HG03432 (cell line): ENCODE results near the gene KRTAP5-10.
"Not testable (repeated sequence)": the region's sequence is repeated elsewhere in the genome, so short reads cannot be mapped to it uniquely, and the experiment has no call there.

Experiments used
- ATAC-seq: cut with Tn5 transposase; IDR thresholded peaks from one replicate; pipeline ENCODE4 v1.9.1; 2021; ENCODE audit warnings: mild to moderate bottlenecking, moderate library complexity; ENCODE audit not compliant: unreplicated experiment

Gene KRTAP5-10

GRCh38 chr11:71542382-71542781 lies 23.0 kb upstream of the KRTAP5-10 start:
- ATAC-seq = no peak

GRCh38 chr11:71542879-71543777 lies 22.2 kb upstream of the KRTAP5-10 start:
- ATAC-seq = no peak

GRCh38 chr11:71543866-71544265 lies 21.5 kb upstream of the KRTAP5-10 start:
- no peak for ATAC-seq

- no peak for ATAC-seq
Observed at GRCh38 chr11:71544525-71545214, 20.7 kb upstream of the KRTAP5-10 start.

- ATAC-seq = no peak
Observed at GRCh38 chr11:71545405-71545966, 19.9 kb upstream of the KRTAP5-10 start.

- ATAC-seq = no peak
Observed at GRCh38 chr11:71548120-71548519, 17.2 kb upstream of the KRTAP5-10 start, which contains the start of gene KRTAP5-9. KRTAP5-9 (plus strand) TSS chr11:71548420; CDS start chr11:71548658, 238 bp downstream.

GRCh38 chr11:71548716-71549151 lies 16.6 kb upstream of the KRTAP5-10 start:
- no peak for ATAC-seq

- no peak for ATAC-seq
Observed at GRCh38 chr11:71551711-71552110, 13.7 kb upstream of the KRTAP5-10 start.

GRCh38 chr11:71554996-71555395 lies 10.4 kb upstream of the KRTAP5-10 start:
- ATAC-seq = no peak

- ATAC-seq = no peak
Observed at GRCh38 chr11:71555508-71555907, 9.9 kb upstream of the KRTAP5-10 start.

GRCh38 chr11:71556018-71556417 lies 9.3 kb upstream of the KRTAP5-10 start:
- no peak for ATAC-seq

- no peak for ATAC-seq
Observed at GRCh38 chr11:71557257-71557656, 8.1 kb upstream of the KRTAP5-10 start.

- ATAC-seq = no peak
Observed at GRCh38 chr11:71558996-71559395, 6.4 kb upstream of the KRTAP5-10 start.

GRCh38 chr11:71562120-71562519 lies 3.2 kb upstream of the KRTAP5-10 start:
- no peak for ATAC-seq

- ATAC-seq = no peak
Observed at GRCh38 chr11:71563406-71563805, 2.0 kb upstream of the KRTAP5-10 start.

GRCh38 chr11:71564430-71564829 lies 933 bp upstream of the KRTAP5-10 start:
- ATAC-seq = no peak

- no peak for ATAC-seq
Observed at GRCh38 chr11:71566081-71566620, 788 bp downstream of the KRTAP5-10 start.

- ATAC-seq = not testable (repeated sequence)
Observed at GRCh38 chr11:71566626-71567599, 1.6 kb downstream of the KRTAP5-10 start.

GRCh38 chr11:71567633-71568032 lies 2.3 kb downstream of the KRTAP5-10 start:
- ATAC-seq = not testable (repeated sequence)

GRCh38 chr11:71568704-71569349 lies 3.5 kb downstream of the KRTAP5-10 start:
- no peak for ATAC-seq
